Gastroesophageal sphincter (tissue), 4 donors: ENCODE measurements around the gene SEC11A. TPM values are rescaled to one million over a fixed set of nuclear protein-coding genes. Genes with fewer than 3 reads are reported as not detected.
"Not testable (repeated sequence)": the region's sequence is repeated elsewhere in the genome, so short reads cannot be mapped to it uniquely, and the experiment has no call there.

Experiments used
- ATAC-seq: fragments of 150-250 bp; one replicate; pipeline ENCODE4 v1.9.1; 2016; ENCODE audit warnings: mild to moderate bottlenecking, moderate library complexity
- H3K27ac ChIP-seq, 4 donors: fragments of 200-600 bp; sonication (generic) in 3 of 4; 1 replicate in 3 of 4; 2 replicates in 1 of 4; pipeline ENCODE4 v1.5.1; 2016 to 2019
- H3K27me3 ChIP-seq: fragments of 200-600 bp; sonication (generic); one replicate; pipeline ENCODE4 v1.5.1; 2019
- H3K36me3 ChIP-seq, 2 donors: fragments of 200-600 bp; sonication (generic); one replicate each; pipeline ENCODE4 v1.5.1; 2019; ENCODE audit warnings: control low read depth in 1 of 2
- H3K4me1 ChIP-seq, 3 donors: fragments of 200-600 bp; sonication (generic); 1 replicate in 2 of 3; 2 replicates in 1 of 3; pipeline ENCODE4 v1.5.1; 2016 to 2019; ENCODE audit warnings: control low read depth in 2 of 3
- H3K4me3 ChIP-seq, 2 donors: fragments of 200-600 bp; sonication (generic); one replicate each; pipeline ENCODE4 v1.5.1; 2019; ENCODE audit warnings: mild to moderate bottlenecking in 1 of 2, moderate library complexity in 1 of 2
- H3K9me3 ChIP-seq, 3 donors: fragments of 200-600 bp; sonication (generic); one replicate each; pipeline ENCODE4 v1.5.1; 2017 to 2019; ENCODE audit warnings: control low read depth in 2 of 3
- EP300 ChIP-seq: sonication (generic); formaldehyde crosslinking; IDR thresholded peaks from one replicate; pipeline ENCODE4 v1.6.1; 2017; ENCODE audit warnings: antibody characterized with exemption, mild to moderate bottlenecking
- POLR2A ChIP-seq, 2 donors: fragments of 450-650 bp; IDR thresholded peaks; one replicate each; pipeline ENCODE4 v1.6.1; 2017; ENCODE audit warnings: antibody characterized with exemption in 2 of 2, mild to moderate bottlenecking in 2 of 2, moderate library complexity in 1 of 2
- POLR2AphosphoS5 ChIP-seq: sonication (generic); formaldehyde crosslinking; IDR thresholded peaks from one replicate; pipeline ENCODE4 v1.6.1; 2017; ENCODE audit warnings: antibody characterized with exemption
- WGBS, 2 donors: methylation state at CpG; one replicate each; pipeline ENCODE4 v1.1.5; 2018; ENCODE audit warnings: low coverage in 1 of 2; 5-methylcytosine and 5-hydroxymethylcytosine counted together
- total RNA-seq, 4 donors: library from RNA; depleted of rRNA; stranded (reverse); fragments of >200 nt; gene quantifications; one replicate each; pipeline ENCODE4 v1.1.0, GENCODE V29; 2016
- TF ChIP-seq, protein P1 (sequence below), 4 experiments: fragments of 200-600 bp in 2 of 4; fragments of 450-650 bp in 2 of 4; sonication (generic) in 1 of 4; IDR thresholded peaks; one replicate each; pipeline ENCODE4 v1.5.1; 2017 to 2019; ENCODE audit warnings: antibody characterized with exemption in 4 of 4, mild to moderate bottlenecking in 2 of 4, moderate library complexity in 2 of 4

The SEC11A gene
- total RNA-seq, 4 donors from 2014 or later = 63.3 to 139 (median 99.4) TPM

DNA sequence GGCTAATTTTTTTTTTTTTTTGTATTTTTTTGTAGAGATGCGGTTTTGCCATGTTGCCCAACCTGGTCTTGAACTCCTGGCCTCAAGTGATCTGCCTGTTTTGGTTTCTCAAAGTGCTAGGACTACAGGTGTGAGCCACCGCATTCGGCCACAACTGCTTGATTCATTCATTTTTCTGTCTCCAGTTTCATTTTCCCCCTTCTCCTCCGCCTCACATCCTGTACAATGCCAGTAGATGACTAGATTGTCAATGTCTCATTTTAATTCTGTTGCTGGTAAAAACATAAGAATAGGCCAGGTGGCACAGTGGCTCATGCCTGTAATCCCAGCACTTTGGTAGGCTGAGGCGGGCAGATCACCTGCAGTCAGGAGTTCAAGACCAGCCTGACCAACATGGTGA, 20.4 kb upstream of the SEC11A start:
- no peaks in the 10 kb centered on the region for H3K36me3 ChIP-seq
- no peaks in the 10 kb centered on the region for H3K4me1 ChIP-seq
- no peak overlapping the region for H3K27ac ChIP-seq
- H3K4me3 ChIP-seq = no peak overlapping the region
- WGBS, 2 donors = 85 to 96% methylated on average over 4 of the region's 5 CpGs
- no peaks in the 10 kb centered on the region for H3K9me3 ChIP-seq
- no peak for ATAC-seq
- no peaks in the 10 kb centered on the region for H3K27me3 ChIP-seq
- TF ChIP-seq POLR2A (IDR thresholded peaks at IDR 0.05) (no peak), POLR2AphosphoS5 (no peak), EP300 (no peak)
- TF ChIP-seq, protein P1, sequence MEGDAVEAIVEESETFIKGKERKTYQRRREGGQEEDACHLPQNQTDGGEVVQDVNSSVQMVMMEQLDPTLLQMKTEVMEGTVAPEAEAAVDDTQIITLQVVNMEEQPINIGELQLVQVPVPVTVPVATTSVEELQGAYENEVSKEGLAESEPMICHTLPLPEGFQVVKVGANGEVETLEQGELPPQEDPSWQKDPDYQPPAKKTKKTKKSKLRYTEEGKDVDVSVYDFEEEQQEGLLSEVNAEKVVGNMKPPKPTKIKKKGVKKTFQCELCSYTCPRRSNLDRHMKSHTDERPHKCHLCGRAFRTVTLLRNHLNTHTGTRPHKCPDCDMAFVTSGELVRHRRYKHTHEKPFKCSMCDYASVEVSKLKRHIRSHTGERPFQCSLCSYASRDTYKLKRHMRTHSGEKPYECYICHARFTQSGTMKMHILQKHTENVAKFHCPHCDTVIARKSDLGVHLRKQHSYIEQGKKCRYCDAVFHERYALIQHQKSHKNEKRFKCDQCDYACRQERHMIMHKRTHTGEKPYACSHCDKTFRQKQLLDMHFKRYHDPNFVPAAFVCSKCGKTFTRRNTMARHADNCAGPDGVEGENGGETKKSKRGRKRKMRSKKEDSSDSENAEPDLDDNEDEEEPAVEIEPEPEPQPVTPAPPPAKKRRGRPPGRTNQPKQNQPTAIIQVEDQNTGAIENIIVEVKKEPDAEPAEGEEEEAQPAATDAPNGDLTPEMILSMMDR (IDR thresholded peaks at IDR 0.05) = no peak

DNA sequence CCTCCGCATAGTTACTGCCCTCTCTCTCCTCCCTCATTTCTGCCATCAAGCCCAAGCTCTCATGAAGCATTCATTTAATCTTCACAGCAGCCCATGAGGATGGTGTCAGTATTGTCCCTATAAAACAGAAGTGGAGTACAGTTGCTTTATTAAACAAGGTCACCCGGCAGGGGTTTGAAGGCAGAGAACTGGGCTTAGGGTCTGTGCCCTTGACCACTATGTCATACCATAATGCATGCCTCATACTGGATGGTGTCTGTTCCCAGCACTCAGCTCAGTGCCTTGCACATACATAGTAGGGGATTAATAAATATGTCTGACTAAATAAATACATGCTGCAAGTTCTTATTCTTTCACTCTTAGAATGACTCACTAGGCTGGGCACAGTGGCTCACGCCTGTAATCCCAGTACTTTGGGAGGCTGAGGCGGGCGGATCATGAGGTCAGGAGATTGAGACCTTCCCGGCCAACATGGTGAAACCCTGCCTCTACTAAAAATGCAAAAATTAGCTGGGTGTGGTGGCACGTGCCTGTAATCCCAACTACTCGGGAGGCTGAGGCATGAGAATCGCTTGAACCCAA, 19.6 kb upstream of the SEC11A start:
- peak overlapping the region in 1 of 4 donors; percentile 25 for H3K27ac ChIP-seq
- not testable (repeated sequence) for H3K36me3 ChIP-seq, H3K4me3 ChIP-seq, ATAC-seq, H3K9me3 ChIP-seq, H3K4me1 ChIP-seq, H3K27me3 ChIP-seq
- 79 to 90% methylated on average over 4 to 9 of the region's 9 CpGs for WGBS, 2 donors

DNA sequence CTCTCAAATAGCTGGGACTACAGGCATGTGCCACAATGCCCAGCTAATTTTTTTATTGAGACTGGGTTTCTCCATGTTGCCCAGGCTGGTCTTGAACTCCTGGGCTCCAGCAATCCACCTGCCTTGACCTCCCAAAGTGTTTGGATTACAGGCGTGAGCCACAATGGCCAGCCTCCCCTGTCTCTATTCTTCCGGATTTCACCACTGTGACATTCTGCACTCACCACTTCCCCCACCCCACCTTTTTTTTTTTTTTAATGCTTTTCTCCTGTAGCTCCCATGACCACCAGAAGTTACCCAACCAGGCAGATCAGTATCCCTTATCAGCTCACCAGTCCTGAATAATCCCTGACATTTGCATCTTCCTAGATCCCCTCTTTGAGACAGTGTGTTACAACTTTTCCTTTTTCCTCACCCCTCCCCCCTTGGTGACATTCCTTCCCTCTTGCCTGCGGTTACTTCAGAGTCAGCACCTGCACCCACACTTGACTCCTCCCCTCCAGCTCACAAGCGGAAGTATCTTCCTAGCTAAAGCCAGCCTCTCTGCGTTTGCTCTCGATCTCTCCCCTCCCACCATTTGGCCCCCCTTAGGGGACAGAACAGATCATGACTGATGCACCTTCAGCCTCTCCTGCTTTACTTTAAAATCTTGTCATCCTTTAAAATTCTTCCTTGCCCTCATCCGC, 19.0 kb upstream of the SEC11A start:
- Histone ChIP-seq H3K4me3 (no peak overlapping the region), H3K27ac (peak overlapping the region in 1 of 4 donors; percentile 25), H3K4me1 (no peaks in the 10 kb centered on the region), H3K9me3 (no peaks in the 10 kb centered on the region), H3K27me3 (no peaks in the 10 kb centered on the region), H3K36me3 (no peaks in the 10 kb centered on the region)
- peak; percentile 62 for ATAC-seq
- TF ChIP-seq POLR2AphosphoS5 (no peak), EP300 (no peak)
- WGBS, 2 donors = 38 to 59% methylated on average over 6 to 7 of the region's 7 CpGs

DNA sequence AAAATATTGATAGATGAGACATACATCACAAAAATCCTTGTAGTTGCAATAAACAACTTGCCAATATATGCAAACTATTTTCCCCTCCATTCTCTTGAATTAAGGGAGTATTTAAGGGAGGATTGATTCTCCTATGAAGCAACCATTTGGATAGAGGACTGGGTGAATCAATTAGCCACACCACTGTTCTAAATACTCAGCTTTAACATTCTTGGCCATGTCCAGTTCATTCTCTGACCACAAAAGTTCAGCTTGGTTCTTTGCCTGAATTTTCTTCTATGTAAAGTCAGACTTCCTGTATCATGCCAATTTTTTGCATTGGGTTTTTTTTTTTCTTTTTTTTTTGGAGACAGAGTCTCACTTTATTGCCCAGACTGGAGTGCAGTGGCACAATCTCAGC, 15.8 kb upstream of the SEC11A start:
- no peaks in the 10 kb centered on the region for H3K9me3 ChIP-seq
- TF ChIP-seq EP300 (no peak), POLR2A (IDR thresholded peaks at IDR 0.05) (no peak), POLR2AphosphoS5 (no peak)
- TF ChIP-seq, protein P1 (IDR thresholded peaks at IDR 0.05) = no peak
- H3K27me3 ChIP-seq = no peaks in the 10 kb centered on the region
- H3K36me3 ChIP-seq = no peaks in the 10 kb centered on the region
- H3K27ac ChIP-seq = no peak overlapping the region
- no peaks in the 10 kb centered on the region for H3K4me1 ChIP-seq
- no peak for ATAC-seq
- no peak overlapping the region for H3K4me3 ChIP-seq

DNA sequence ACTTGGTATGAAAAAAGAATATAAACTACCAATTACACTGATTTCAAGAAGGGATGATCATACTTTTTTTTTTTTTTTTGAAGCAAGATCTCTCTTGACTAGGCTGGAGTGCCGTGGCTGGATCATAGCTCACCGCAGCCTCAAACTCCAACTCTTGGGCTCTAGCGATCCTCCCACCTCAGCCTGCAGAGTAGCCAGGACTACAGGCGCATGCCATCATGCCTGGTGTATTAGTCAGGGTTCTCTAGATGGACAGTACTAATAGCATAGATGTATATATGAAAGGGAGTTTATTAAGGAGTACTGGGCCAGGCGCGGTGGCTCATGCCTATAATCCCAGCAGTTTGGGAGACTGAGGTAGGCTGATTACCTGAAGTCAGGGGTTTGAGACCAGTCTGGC, 11.5 kb upstream of the SEC11A start:
- H3K4me1 ChIP-seq = peaks cover 0 to 10% (median 0%) of the 10 kb centered on the region in 3 donors
- no peak for TF ChIP-seq POLR2AphosphoS5
- TF ChIP-seq EP300 = no peak
- TF ChIP-seq, protein P1 (IDR thresholded peaks at IDR 0.05) = no peak
- no peak for TF ChIP-seq POLR2A (IDR thresholded peaks at IDR 0.05)
- no peaks in the 10 kb centered on the region for H3K27me3 ChIP-seq
- WGBS, 2 donors = 87 to 93% methylated on average over 6 of the region's 6 CpGs
- H3K4me3 ChIP-seq = no peak overlapping the region
- no peaks in the 10 kb centered on the region for H3K36me3 ChIP-seq
- H3K27ac ChIP-seq = no peak overlapping the region
- no peak for ATAC-seq
- no peaks in the 10 kb centered on the region for H3K9me3 ChIP-seq

DNA sequence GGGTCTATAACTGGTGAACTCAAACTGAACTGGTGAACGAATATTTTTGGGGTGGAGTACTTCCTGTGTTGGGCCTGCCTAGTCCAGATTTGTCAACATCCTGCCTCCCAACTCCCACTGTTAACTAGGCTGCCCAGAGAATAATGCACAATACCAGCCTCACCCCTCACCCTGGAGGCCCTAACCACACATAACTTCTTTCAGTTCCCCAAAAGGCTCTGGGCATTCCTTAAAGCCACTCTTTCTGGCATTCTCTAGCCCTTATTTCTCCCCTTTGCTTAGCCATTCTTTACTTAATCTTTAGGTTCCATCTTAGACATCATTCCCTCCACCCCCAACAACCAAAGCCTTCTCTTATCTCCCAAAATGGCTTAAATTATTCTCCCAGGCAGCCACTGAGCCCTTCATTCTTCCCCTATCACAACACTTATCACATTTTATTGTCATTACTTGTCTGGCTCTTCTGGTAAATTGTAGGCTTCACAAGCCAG, 9.1 kb upstream of the SEC11A start:
- 18 to 29% methylated on average over 1 of the region's 1 CpG for WGBS, 2 donors
- peaks cover 0 to 10% (median 0%) of the 10 kb centered on the region in 3 donors for H3K4me1 ChIP-seq
- no peaks in the 10 kb centered on the region for H3K27me3 ChIP-seq
- no peak overlapping the region for H3K4me3 ChIP-seq
- ATAC-seq = peak; percentile 79
- peak overlapping the region in 3 of 4 donors; percentile 18 to 47 (median 38) for H3K27ac ChIP-seq
- TF ChIP-seq EP300 (no peak), POLR2A (IDR thresholded peaks at IDR 0.05) (no peak), POLR2AphosphoS5 (no peak)
- TF ChIP-seq, protein P1 (IDR thresholded peaks at IDR 0.05) = no peak
- no peaks in the 10 kb centered on the region for H3K36me3 ChIP-seq
- no peaks in the 10 kb centered on the region for H3K9me3 ChIP-seq
